Lower leg skin (tissue), 4 donors: ENCODE data around the gene EFCAB7. TPM values are rescaled to one million over a fixed set of nuclear protein-coding genes. Genes with fewer than 3 reads are reported as not detected.
"Not testable (repeated sequence)": the region's sequence is repeated elsewhere in the genome, so short reads cannot be mapped to it uniquely, and the experiment has no call there.

Experiments
- DNase-seq, 2 donors: peaks; one replicate each; pipeline ENCODE4 v3.0.0-alpha.2; 2019; ENCODE audit warnings: low spot score in 2 of 2
- H3K4me3 ChIP-seq: fragments of 200-600 bp; sonication (generic); 2 replicates; pipeline ENCODE4 v1.5.1; 2017; ENCODE audit warnings: mild to moderate bottlenecking, low read depth; ENCODE audit not compliant: poor library complexity, severe bottlenecking
- CTCF ChIP-seq, 3 donors: fragments of 450-650 bp; IDR thresholded peaks; one replicate each; pipeline ENCODE4 v1.5.1; 2016; ENCODE audit warnings: antibody characterized with exemption in 3 of 3, mild to moderate bottlenecking in 3 of 3, moderate library complexity in 2 of 3
- POLR2A ChIP-seq, 2 donors: fragments of 450-650 bp; IDR thresholded peaks; one replicate each; pipeline ENCODE4 v1.6.1; 2016 to 2017; ENCODE audit warnings: antibody characterized with exemption in 2 of 2, mild to moderate bottlenecking in 1 of 2, moderate library complexity in 1 of 2
- WGBS, 2 donors: methylation state at CpG; one replicate each; pipeline ENCODE4 v1.1.5; 2018; 5-methylcytosine and 5-hydroxymethylcytosine counted together
- intact Hi-C: fragments of 100-400 bp; cut with DNase I; formaldehyde crosslinking; loops from one replicate; pipeline ENCODE4 v1.15.0; 2023; ENCODE audit warnings: low total_unique reads
- total RNA-seq, 4 donors: library from RNA; depleted of rRNA; stranded (reverse); fragments of >200 nt; gene quantifications; one replicate each; pipeline ENCODE4 v1.1.0, GENCODE V29; 2016

Gene EFCAB7
- total RNA-seq, 4 donors from 2014 or later, result 3.2 to 10.9 (median 7.1) TPM

- H3K4me3 ChIP-seq, result no peak overlapping the region
- DNase-seq, result no peak
- TF ChIP-seq CTCF (IDR thresholded peaks at IDR 0.05), result no peak
- intact Hi-C loops, result no loop called here
These were observed 32.2 kb downstream of the EFCAB7 start for GRCh38 chr1:63555480-63555879.

- no peak for TF ChIP-seq CTCF (IDR thresholded peaks at IDR 0.05)
- TF ChIP-seq POLR2A (IDR thresholded peaks at IDR 0.05), result no peak
- intact Hi-C loops, result no loop called here
- H3K4me3 ChIP-seq, result no peak overlapping the region
- WGBS, 2 donors, result 82 to 85% methylated on average over 6 of the region's 6 CpGs
- DNase-seq, result no peak
These were observed 34.2 kb downstream of the EFCAB7 start for GRCh38 chr1:63557365-63557987.

- no peak overlapping the region for H3K4me3 ChIP-seq
- WGBS, 2 donors, result 100% methylated on average over 2 of the region's 2 CpGs
- DNase-seq, result no peak
- no peak for TF ChIP-seq POLR2A (IDR thresholded peaks at IDR 0.05)
- intact Hi-C loops, result no loop called here
These were observed 36.0 kb downstream of the EFCAB7 start for GRCh38 chr1:63559357-63559756.

- intact Hi-C loops, result no loop called here
- TF ChIP-seq CTCF (IDR thresholded peaks at IDR 0.05) (no peak), POLR2A (IDR thresholded peaks at IDR 0.05) (no peak)
- no peak for DNase-seq
- no peak overlapping the region for H3K4me3 ChIP-seq
These were observed 40.4 kb downstream of the EFCAB7 start for GRCh38 chr1:63563745-63564144.

- intact Hi-C loops, result no loop called here
- 87 to 92% methylated on average over 4 of the region's 4 CpGs for WGBS, 2 donors
- no peak for DNase-seq
- H3K4me3 ChIP-seq, result no peak overlapping the region
- TF ChIP-seq CTCF (IDR thresholded peaks at IDR 0.05) (no peak), POLR2A (IDR thresholded peaks at IDR 0.05) (no peak)
These were observed 45.7 kb downstream of the EFCAB7 start for GRCh38 chr1:63569068-63569467.

- TF ChIP-seq POLR2A (IDR thresholded peaks at IDR 0.05) (no peak), CTCF (IDR thresholded peaks at IDR 0.05) (no peak)
- WGBS, 2 donors, result 89 to 93% methylated on average over 3 of the region's 3 CpGs
- no peak for DNase-seq
- intact Hi-C loops, result no loop called here
- no peak overlapping the region for H3K4me3 ChIP-seq
These were observed 46.5 kb downstream of the EFCAB7 start for GRCh38 chr1:63569640-63570316.

GRCh38 chr1:63572686-63573085 lies 49.4 kb downstream of the EFCAB7 start:
- intact Hi-C loops, DNase-seq: not testable (repeated sequence)
- 92 to 96% methylated on average over 8 of the region's 8 CpGs for WGBS, 2 donors

GRCh38 chr1:63574203-63574796 lies 51.0 kb downstream of the EFCAB7 start:
- H3K4me3 ChIP-seq, DNase-seq, intact Hi-C loops: not testable (repeated sequence)
- WGBS, 2 donors, result 84 to 90% methylated on average over 2 of the region's 2 CpGs

More at GRCh38 chr1:63572686-63573085, 49.4 kb downstream of the EFCAB7 start:
- not testable (repeated sequence) for H3K4me3 ChIP-seq
